Activated CD4-positive, alpha-beta T cell treated with anti-CD3 and anti-CD28 coated beads, Interleukin-2, amount 10 ng/mL, durations not matched to agents 7 days and 5 days (primary cell): ENCODE results near the gene LURAP1L. TPM values are rescaled to one million over a fixed set of nuclear protein-coding genes. Genes with fewer than 3 reads are reported as not detected.

ENCODE experiments used
- CTCF ChIA-PET: fragments of 350-600 bp; sonication (Branson Sonifier 250); formaldehyde crosslinking; loops from one replicate; lab custom pipeline; 2021; ENCODE audit warnings: antibody characterized with exemption; lab: Charles Lee
- POLR2A ChIA-PET: fragments of 350-600 bp; sonication (Branson Sonifier 250); formaldehyde crosslinking; loops from one replicate; lab custom pipeline; 2021; ENCODE audit warnings: antibody characterized with exemption; lab: Charles Lee
- DNase-seq: peaks from one replicate; pipeline ENCODE4 v3.0.0-alpha.2; 2020
- H3K27ac Mint-ChIP-seq: one replicate; pipeline ENCODE4 v1.8.0; 2021; ENCODE audit warnings: mild to moderate bottlenecking, moderate library complexity, mixed read lengths
- H3K27me3 Mint-ChIP-seq: one replicate; pipeline ENCODE4 v1.8.0; 2021; ENCODE audit warnings: mixed read lengths
- H3K36me3 Mint-ChIP-seq: one replicate; pipeline ENCODE4 v1.8.0; 2021; ENCODE audit warnings: low read depth, mixed read lengths
- H3K4me1 Mint-ChIP-seq: one replicate; pipeline ENCODE4 v1.8.0; 2021; ENCODE audit warnings: mixed read lengths
- H3K4me3 Mint-ChIP-seq: one replicate; pipeline ENCODE4 v1.8.0; 2021; ENCODE audit warnings: mild to moderate bottlenecking, moderate library complexity, mixed read lengths
- H3K9me3 Mint-ChIP-seq: one replicate; pipeline ENCODE4 v1.8.0; 2021; ENCODE audit warnings: mixed read lengths
- total RNA-seq, 2 experiments: library from RNA; stranded (reverse); gene quantifications; one replicate each; pipeline ENCODE4 v1.2.3, GENCODE V29; 2021

The LURAP1L gene
- total RNA-seq, 2 experiments from 2014 or later, result not detected

- no peak overlapping the region for H3K27ac Mint-ChIP-seq
- H3K9me3 Mint-ChIP-seq, result peaks cover 4% of the 10 kb centered on the region
- no peaks in the 10 kb centered on the region for H3K4me1 Mint-ChIP-seq
- no peaks in the 10 kb centered on the region for H3K36me3 Mint-ChIP-seq
- CTCF ChIA-PET, result no interaction called here
- no peaks in the 10 kb centered on the region for H3K27me3 Mint-ChIP-seq
- POLR2A ChIA-PET, result no interaction called here
- no peak overlapping the region for H3K4me3 Mint-ChIP-seq
- no peak for DNase-seq
These were observed 47.3 kb downstream of the LURAP1L start for GRCh38 chr9:12822111-12822510.

GRCh38 chr9:12826924-12827565 lies 52.2 kb downstream of the LURAP1L start:
- H3K27me3 Mint-ChIP-seq, result no peaks in the 10 kb centered on the region
- peaks cover 2% of the 10 kb centered on the region for H3K9me3 Mint-ChIP-seq
- no peak for DNase-seq
- POLR2A ChIA-PET, result no interaction called here
- CTCF ChIA-PET, result interaction anchor here (0.7 kb wide), 1 partner anchor 1352 kb away, joined by 4 read pairs; no protein-coding TSS in a partner anchor
- H3K4me1 Mint-ChIP-seq, result no peaks in the 10 kb centered on the region
- H3K36me3 Mint-ChIP-seq, result no peaks in the 10 kb centered on the region
- no peak overlapping the region for H3K27ac Mint-ChIP-seq
- H3K4me3 Mint-ChIP-seq, result no peak overlapping the region

- no peak for DNase-seq
- no peak overlapping the region for H3K4me3 Mint-ChIP-seq
- POLR2A ChIA-PET, result no interaction called here
- CTCF ChIA-PET, result no interaction called here
- H3K9me3 Mint-ChIP-seq, result peaks cover 2% of the 10 kb centered on the region
- H3K4me1 Mint-ChIP-seq, result no peaks in the 10 kb centered on the region
- H3K27ac Mint-ChIP-seq, result no peak overlapping the region
- H3K27me3 Mint-ChIP-seq, result no peaks in the 10 kb centered on the region
- no peaks in the 10 kb centered on the region for H3K36me3 Mint-ChIP-seq
These were observed 58.9 kb downstream of the LURAP1L start for GRCh38 chr9:12833701-12834100.

- POLR2A ChIA-PET, result no interaction called here
- CTCF ChIA-PET, result no interaction called here
- no peak for DNase-seq
- H3K4me3 Mint-ChIP-seq, result no peak overlapping the region
- no peak overlapping the region for H3K27ac Mint-ChIP-seq
- no peaks in the 10 kb centered on the region for H3K27me3 Mint-ChIP-seq
- no peaks in the 10 kb centered on the region for H3K9me3 Mint-ChIP-seq
- H3K4me1 Mint-ChIP-seq, result no peaks in the 10 kb centered on the region
- no peaks in the 10 kb centered on the region for H3K36me3 Mint-ChIP-seq
These were observed 63.7 kb downstream of the LURAP1L start for GRCh38 chr9:12838546-12838945.

- ChIA-PET POLR2A (no interaction called here), CTCF (no interaction called here)
- H3K27ac Mint-ChIP-seq, result no peak overlapping the region
These were observed 68.9 kb downstream of the LURAP1L start for GRCh38 chr9:12843735-12844134.

GRCh38 chr9:12846035-12846434 lies 71.2 kb downstream of the LURAP1L start:
- Mint-ChIP-seq H3K9me3 (peaks cover 5% of the 10 kb centered on the region), H3K27ac (no peak overlapping the region)

More at GRCh38 chr9:12843735-12844134, 68.9 kb downstream of the LURAP1L start:
- Mint-ChIP-seq H3K36me3 (no peaks in the 10 kb centered on the region), H3K4me1 (no peaks in the 10 kb centered on the region), H3K27me3 (no peaks in the 10 kb centered on the region), H3K4me3 (no peak overlapping the region), H3K9me3 (peaks cover 3% of the 10 kb centered on the region)
- DNase-seq, result no peak

GRCh38 chr9:12847561-12847960 lies 72.7 kb downstream of the LURAP1L start:
- Mint-ChIP-seq H3K27me3 (no peaks in the 10 kb centered on the region), H3K4me1 (no peaks in the 10 kb centered on the region), H3K9me3 (peaks cover 5% of the 10 kb centered on the region), H3K36me3 (no peaks in the 10 kb centered on the region), H3K27ac (no peak overlapping the region), H3K4me3 (no peak overlapping the region)
- POLR2A ChIA-PET, result no interaction called here
- DNase-seq, result no peak
- CTCF ChIA-PET, result no interaction called here

More at GRCh38 chr9:12846035-12846434, 71.2 kb downstream of the LURAP1L start:
- no peaks in the 10 kb centered on the region for H3K4me1 Mint-ChIP-seq
- no peaks in the 10 kb centered on the region for H3K36me3 Mint-ChIP-seq
- no peaks in the 10 kb centered on the region for H3K27me3 Mint-ChIP-seq
- POLR2A ChIA-PET, result no interaction called here
- DNase-seq, result no peak
- CTCF ChIA-PET, result no interaction called here
- H3K4me3 Mint-ChIP-seq, result no peak overlapping the region

GRCh38 chr9:12849486-12850003 lies 74.7 kb downstream of the LURAP1L start:
- CTCF ChIA-PET, result no interaction called here
- no peak overlapping the region for H3K27ac Mint-ChIP-seq
- POLR2A ChIA-PET, result no interaction called here
- no peaks in the 10 kb centered on the region for H3K36me3 Mint-ChIP-seq
- H3K4me3 Mint-ChIP-seq, result no peak overlapping the region
- no peaks in the 10 kb centered on the region for H3K4me1 Mint-ChIP-seq
- peaks cover 5% of the 10 kb centered on the region for H3K9me3 Mint-ChIP-seq
- no peak for DNase-seq
- H3K27me3 Mint-ChIP-seq, result no peaks in the 10 kb centered on the region

GRCh38 chr9:12851341-12852090 lies 76.7 kb downstream of the LURAP1L start:
- Mint-ChIP-seq H3K27me3 (no peaks in the 10 kb centered on the region), H3K36me3 (no peaks in the 10 kb centered on the region), H3K4me1 (no peaks in the 10 kb centered on the region), H3K27ac (no peak overlapping the region), H3K9me3 (peaks cover 8% of the 10 kb centered on the region), H3K4me3 (no peak overlapping the region)
- POLR2A ChIA-PET, result no interaction called here
- no peak for DNase-seq
- CTCF ChIA-PET, result no interaction called here

- CTCF ChIA-PET, result no interaction called here
- POLR2A ChIA-PET, result no interaction called here
- H3K4me3 Mint-ChIP-seq, result no peak overlapping the region
- no peaks in the 10 kb centered on the region for H3K36me3 Mint-ChIP-seq
- peaks cover 8% of the 10 kb centered on the region for H3K9me3 Mint-ChIP-seq
- H3K4me1 Mint-ChIP-seq, result no peaks in the 10 kb centered on the region
- no peak overlapping the region for H3K27ac Mint-ChIP-seq
- H3K27me3 Mint-ChIP-seq, result no peaks in the 10 kb centered on the region
- DNase-seq, result no peak
These were observed 78.2 kb downstream of the LURAP1L start for GRCh38 chr9:12853051-12853450.

- H3K27ac Mint-ChIP-seq, result no peak overlapping the region
- H3K4me3 Mint-ChIP-seq, result no peak overlapping the region
- no peak for DNase-seq
- CTCF ChIA-PET, result no interaction called here
- POLR2A ChIA-PET, result no interaction called here
- no peaks in the 10 kb centered on the region for H3K4me1 Mint-ChIP-seq
- H3K9me3 Mint-ChIP-seq, result peaks cover 8% of the 10 kb centered on the region
- H3K27me3 Mint-ChIP-seq, result no peaks in the 10 kb centered on the region
- H3K36me3 Mint-ChIP-seq, result no peaks in the 10 kb centered on the region
These were observed 79.4 kb downstream of the LURAP1L start for GRCh38 chr9:12854221-12854620.

- Mint-ChIP-seq H3K36me3 (no peaks in the 10 kb centered on the region), H3K9me3 (peaks cover 6% of the 10 kb centered on the region), H3K27me3 (no peaks in the 10 kb centered on the region), H3K27ac (no peak overlapping the region), H3K4me3 (no peak overlapping the region), H3K4me1 (no peaks in the 10 kb centered on the region)
- CTCF ChIA-PET, result no interaction called here
- no peak for DNase-seq
- POLR2A ChIA-PET, result no interaction called here
These were observed 80.2 kb downstream of the LURAP1L start for GRCh38 chr9:12855066-12855465.

GRCh38 chr9:12856603-12857002 lies 81.8 kb downstream of the LURAP1L start:
- no peaks in the 10 kb centered on the region for H3K36me3 Mint-ChIP-seq
- H3K27me3 Mint-ChIP-seq, result no peaks in the 10 kb centered on the region
- H3K4me3 Mint-ChIP-seq, result no peak overlapping the region
- no peaks in the 10 kb centered on the region for H3K4me1 Mint-ChIP-seq
- no peak for DNase-seq
- ChIA-PET POLR2A (no interaction called here), CTCF (no interaction called here)
- H3K27ac Mint-ChIP-seq, result no peak overlapping the region
- H3K9me3 Mint-ChIP-seq, result peaks cover 6% of the 10 kb centered on the region
